GM21786 (cell line): ENCODE results near the gene GNE.
"Not testable (repeated sequence)": the region's sequence is repeated elsewhere in the genome, so short reads cannot be mapped to it uniquely, and the experiment has no call there.

Experiments used
- ATAC-seq: cut with Tn5 transposase; IDR thresholded peaks from one replicate; pipeline ENCODE4 v1.9.1; 2021; ENCODE audit not compliant: unreplicated experiment

GNE gene

DNA sequence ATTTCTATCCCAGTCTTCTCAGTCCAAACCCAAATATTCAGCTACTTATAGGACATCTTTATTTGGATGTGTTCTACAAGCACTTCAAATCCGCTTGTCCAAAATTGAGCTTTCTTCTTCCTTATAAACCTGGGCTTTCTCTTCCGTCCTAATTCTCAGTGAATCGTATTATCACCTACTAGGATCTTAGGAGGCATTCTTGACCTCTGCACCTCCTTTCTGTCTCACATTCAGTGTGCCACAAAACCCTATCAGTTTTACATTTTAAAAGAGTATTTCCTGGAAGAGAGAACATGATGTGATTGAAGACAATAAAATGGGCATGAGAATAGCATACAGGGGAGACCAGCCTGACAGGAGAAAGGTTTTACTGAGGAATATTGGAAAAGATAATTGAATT, 16.8 kb upstream of the GNE start:
- no peak for ATAC-seq

DNA sequence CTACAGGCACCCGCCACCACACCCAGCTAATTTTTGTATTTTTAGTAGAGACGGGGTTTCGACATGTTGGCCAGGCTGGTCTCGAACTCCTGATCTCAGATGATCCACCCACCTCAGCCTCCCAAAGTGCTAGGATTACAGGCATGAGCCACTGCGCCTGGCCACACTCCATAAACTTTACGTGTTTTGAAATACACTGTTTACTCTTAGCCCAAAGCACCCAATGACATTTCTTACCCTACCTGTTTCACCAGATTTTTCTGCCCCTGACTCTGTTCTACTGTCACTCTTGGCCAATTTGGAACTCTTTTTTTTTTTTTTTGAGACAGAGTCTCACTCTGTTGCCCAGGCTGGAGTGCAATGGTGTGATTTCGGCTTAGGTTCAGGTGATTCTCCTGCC, 15.1 kb upstream of the GNE start:
- ATAC-seq = not testable (repeated sequence)

GRCh38 chr9:36268007-36268427, 9.8 kb upstream of the GNE start:
- ATAC-seq = no peak

DNA sequence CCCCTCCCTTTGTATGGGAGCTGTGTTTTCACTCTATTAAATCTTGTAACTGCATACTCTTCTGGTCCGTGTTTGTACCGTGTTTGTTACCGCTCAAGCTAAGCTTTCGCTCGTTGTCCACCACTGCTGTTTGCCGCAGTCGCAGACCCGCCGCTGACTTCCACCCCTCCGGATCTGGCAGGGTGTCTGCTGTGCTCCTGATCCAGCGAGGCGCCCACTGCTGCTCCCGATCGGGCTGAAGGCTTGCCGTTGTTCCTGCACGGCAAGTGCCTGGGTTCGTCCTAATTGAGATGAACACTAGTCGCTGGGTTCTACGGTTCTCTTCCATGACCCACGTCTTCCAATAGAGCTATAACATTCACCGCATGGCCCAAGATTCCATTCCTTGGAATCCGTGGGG, 6.6 kb upstream of the GNE start:
- no peak for ATAC-seq

DNA sequence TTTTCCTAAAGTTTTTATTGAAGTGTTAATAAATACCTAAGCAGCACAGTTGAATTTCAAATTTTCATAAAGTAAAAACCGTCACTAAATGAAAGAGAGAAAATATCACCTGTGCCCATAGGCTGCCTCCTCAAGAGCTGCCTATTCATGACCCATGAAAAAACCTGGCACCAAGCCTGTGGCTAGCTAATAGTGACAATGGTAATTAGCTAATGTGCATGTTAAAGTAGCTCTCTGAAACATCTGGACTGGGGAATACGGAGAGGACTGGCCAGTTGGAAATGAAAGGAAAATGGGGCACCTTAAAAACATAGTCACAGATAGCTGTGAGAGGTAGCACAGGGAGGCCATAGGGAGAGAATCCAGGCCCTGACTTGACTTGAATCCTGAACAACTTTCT, 5.4 kb upstream of the GNE start:
- ATAC-seq = no peak

DNA sequence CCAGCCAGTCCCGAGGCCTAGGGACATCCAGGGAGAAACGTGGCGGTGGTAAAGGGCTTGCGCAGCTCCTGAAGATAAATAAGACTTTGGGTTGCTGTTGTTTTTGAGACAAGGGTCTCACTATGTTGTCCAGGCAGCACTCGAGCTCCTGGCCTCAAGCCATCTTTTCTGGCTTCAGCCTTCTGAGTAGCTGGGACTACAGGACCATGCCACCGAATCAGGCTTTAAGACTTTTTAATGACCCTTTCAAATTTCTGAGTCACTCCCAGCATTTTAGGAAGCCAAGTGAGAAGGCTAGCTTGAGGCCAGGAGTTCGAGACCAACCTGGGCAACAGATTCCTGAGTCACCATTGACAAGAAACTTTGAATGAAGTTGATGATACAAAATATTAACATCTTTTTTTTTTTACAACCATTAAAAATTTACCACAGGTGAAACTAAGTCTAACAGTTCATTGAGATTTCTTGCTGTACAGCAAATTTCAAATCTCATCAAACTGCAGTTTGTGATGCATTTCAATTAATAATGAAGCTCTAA, 817 bp upstream of the GNE start:
- ATAC-seq = no peak

- ATAC-seq = no peak
Measured at GRCh38 chr9:36251428-36251827, 6.8 kb downstream of the GNE start.

DNA sequence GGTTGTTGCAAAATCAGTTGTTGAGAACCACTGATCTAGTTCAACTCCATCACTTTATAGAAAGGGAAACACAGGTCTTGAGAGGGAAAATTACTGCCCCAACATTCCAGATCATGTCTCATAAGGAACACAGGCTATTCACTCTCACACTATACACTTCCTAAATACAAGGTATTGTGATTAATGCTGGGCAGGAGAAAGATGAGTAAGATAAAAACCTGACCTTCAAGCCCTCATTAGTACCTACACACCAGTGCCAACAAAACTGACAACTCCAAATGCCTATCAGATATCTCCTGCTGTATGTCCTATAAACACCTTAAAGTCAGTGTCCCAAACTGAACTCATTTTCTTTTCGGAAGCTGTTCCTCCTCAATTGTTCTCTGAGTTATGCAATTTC, 8.2 kb downstream of the GNE start:
- ATAC-seq = no peak

DNA sequence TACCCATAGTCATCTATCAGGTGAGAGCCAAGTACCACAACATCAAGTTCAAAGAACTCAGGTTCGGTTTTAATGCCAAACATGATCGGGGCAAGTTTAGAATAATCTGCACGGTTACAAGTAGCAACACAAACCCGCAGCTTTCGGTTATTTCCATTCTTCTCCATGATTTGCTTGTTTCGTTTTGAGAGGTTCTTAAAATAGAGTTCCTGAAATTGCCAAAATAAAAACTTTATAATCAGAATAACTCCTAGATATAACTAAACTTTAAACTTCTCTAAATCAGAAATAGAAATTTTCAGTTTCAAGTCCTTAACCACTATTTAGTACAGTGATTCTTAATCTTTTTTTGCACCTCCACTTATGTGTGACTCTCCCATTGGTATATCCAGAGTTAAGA, 9.1 kb downstream of the GNE start:
- no peak for ATAC-seq

GRCh38 chr9:36248061-36248460, 10.2 kb downstream of the GNE start:
- ATAC-seq = not testable (repeated sequence)

DNA sequence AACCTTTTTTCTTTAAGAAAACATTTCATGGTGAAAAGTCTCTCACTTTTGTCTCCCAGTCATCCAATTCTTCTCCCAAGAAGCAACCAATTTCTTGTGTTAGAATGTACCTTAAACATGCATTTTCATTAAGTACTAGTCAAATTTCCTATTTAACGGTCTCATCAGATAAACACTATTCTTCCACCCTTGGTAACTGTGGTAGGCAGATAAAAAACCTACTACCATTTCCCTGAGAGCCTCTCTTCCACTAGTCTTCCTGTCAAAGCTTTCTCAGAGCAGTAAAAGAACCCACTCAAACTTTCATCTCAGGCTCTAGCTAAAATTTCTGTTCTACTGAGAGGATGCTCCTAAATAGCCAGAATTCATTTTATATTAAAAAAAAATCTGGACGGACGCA, 10.9 kb downstream of the GNE start:
- ATAC-seq = no peak

- no peak for ATAC-seq
Measured at GRCh38 chr9:36245906-36246305, 12.3 kb downstream of the GNE start.

DNA sequence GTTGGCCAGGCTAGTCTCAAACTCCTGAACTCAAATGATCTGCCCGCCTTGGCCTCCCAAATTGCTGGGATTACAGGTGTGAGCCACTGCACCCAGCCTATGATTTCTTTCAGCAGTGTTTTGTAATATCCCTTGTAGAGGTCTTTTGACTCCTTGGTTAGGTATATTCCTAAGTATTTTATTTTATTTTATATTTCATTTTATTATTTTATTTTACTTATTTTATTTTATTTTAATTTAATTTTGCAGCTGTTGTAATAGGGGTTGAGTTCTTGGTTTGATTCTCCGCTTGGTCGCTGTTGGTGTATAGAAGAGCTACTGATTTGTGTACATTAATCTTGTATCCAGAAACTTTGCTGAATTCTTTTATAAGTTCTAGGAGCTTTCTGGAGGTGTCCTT, 18.6 kb downstream of the GNE start:
- ATAC-seq = not testable (repeated sequence)

DNA sequence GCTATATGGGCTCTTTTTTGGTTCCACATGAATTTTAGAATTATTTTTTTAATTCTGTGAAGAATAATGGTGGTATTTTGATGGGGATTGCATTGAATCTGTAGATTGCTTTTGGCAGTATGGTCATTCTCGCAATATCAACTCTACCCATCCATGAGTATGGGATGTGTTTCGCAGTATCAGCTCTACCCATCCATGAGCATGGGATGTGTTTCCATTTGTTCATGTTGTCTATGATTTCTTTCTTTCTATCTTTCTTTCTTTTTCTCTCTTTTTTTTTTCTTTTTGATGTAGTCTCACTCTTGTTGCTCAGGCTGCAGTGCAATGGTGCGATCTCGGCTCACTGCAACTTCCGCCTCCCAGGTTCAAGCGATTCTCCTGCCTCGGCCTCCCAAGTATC, 19.0 kb downstream of the GNE start:
- not testable (repeated sequence) for ATAC-seq

DNA sequence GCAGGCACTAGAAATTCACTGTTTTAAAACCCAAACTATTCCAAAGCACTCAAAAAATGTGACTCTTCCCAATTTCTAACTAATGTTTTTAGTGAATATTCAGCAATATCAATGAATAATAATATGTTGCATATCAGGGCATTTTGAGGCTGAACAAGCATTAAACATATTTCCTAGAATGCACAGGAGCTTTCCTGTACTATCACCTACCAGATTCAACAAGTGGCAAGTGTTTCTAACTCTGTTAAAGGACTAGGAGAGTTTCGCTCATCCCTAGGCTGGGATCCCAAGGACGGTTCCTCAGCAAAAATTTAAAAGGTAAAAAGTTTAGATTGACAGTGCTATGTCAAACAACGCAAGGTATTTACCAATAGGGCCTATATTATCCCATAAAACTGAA, 21.0 kb downstream of the GNE start:
- no peak for ATAC-seq

DNA sequence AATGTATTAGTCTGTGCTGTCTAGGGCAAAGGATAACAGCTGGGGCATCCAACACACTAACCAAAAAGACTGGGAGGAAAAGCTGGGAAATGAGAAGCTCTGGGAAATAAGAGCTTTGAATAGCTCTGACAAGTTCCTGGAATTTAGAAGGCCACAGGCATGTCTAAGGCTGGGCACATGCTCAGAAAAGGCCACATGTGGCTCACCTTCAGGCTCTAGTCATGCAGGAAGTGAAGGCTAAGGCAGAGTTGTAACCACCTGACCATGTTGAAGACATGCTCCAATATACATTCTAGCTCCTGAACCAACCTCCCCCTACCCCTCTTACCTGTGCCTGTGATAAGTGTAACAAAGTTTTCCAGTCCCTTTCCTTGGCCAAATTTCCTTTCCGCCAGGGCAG, 35.8 kb downstream of the GNE start:
- no peak for ATAC-seq

GRCh38 chr9:36221667-36222066, 36.6 kb downstream of the GNE start:
- ATAC-seq = no peak

DNA sequence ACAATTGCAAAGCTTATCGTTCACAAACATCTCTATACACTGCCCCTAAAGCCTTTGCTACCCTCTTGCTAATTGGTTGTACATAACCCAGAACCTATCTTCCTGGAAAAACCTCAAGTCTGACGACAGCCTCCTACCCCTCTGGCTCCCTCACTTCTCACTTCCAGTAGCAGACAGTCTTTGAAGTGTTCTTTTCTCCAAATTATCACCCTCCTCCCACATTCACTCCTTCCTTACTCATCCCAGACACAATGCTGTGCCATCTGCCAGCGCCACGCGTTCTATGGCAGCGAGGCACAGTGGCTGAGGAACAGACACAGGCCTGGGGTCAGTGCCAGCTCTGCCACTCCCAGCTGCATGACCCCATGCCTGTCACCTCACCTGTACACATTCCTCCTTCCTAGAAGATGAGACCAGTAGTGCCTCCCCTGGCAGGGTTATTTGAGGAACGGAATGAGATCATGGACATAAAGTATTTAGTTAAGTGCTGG, 39.8 kb downstream of the GNE start:
- no peak for ATAC-seq

- no peak for ATAC-seq
Measured at GRCh38 chr9:36218011-36218410, 40.2 kb downstream of the GNE start.

DNA sequence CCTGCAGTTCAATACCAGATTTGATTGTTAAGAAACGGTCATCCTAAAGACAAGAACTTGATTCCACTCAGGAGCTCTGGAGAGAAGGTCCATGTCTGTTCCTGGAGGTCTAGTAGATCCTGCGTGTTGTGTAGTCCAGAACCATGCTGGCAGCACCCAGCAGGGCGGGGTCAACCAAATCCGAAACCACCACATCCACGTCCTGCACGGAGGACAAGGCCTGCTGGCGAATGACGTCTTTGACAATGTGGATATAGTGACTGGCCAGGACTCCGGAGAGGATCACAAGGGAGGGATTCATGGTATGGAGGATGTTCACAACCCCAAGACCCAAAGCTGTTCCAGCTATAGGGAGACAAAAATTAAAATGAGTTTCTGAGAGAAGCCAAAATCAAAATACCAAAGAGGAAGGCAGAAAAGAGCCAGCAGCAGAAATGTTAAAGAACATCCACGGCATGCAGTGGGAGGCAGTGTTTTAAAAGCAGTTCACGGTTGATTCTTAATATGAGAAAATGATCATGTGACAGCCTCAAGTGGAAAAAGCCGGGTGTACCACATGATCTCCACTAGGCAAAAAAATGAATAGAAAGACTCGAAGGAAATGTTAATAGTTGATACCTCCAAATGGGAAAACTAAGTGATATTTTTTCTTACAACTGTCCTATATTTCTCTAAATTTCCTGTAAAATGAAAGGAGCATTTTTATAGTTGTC, 40.8 kb downstream of the GNE start:
- no peak for ATAC-seq

DNA sequence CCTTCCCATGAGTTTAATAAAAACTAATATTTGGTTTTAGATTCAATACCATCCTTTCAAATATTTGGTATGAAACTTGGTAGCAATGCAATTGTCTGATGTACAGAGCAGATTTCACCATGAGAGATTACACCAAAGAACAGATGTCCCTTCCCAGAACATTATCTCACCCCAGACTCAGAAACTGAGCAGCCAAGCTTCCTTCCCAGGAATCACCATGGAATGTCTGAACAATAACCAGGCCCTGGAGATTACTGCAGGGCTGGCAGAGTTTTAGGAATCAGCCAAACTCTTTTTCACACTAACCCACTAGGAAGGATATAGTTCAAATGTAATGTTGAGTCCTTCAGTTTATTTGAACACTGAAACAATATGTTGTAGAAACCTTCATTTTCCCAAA, 43.7 kb downstream of the GNE start:
- ATAC-seq = no peak

GRCh38 chr9:36213989-36214388, 44.3 kb downstream of the GNE start:
- no peak for ATAC-seq

DNA sequence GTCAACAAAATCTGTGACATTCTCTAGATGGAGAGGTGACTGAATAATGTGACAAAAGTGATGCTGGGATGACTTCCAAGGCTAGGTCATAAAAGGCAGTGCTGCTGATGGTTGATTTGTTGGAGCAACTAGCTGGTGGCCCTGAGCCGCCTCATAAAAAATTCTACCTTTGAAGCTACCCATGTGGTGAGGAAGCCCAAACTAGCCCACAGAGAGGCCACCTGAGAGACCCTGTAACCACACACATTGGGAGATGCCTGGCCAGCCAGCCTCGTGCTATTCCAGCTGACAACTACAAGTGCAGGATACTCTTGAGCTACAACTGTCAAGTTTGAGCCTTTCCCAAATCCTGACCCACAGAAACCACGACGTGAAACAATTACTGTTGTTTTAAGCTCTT, 44.9 kb downstream of the GNE start:
- ATAC-seq = no peak
